CD4-positive, alpha-beta T cell (primary cell): ENCODE results near the gene LBH. TPM values are rescaled to one million over a fixed set of nuclear protein-coding genes. Genes with fewer than 3 reads are reported as not detected.

Source experiments
- ATAC-seq: fragments of 200-7000 bp; cut with Tn5 transposase; one replicate; pipeline ENCODE4 v1.10.0; 2022; ENCODE audit warnings: mild to moderate bottlenecking; ENCODE audit not compliant: poor library complexity
- CTCF ChIA-PET: fragments of 350-600 bp; sonication (Branson Sonifier 250); formaldehyde crosslinking; loops from one replicate; lab custom pipeline; 2021; ENCODE audit warnings: antibody characterized with exemption, inconsistent platforms; lab: Charles Lee
- POLR2A ChIA-PET: fragments of 350-600 bp; sonication (Branson Sonifier 250); formaldehyde crosslinking; loops from one replicate; lab custom pipeline; 2021; ENCODE audit warnings: antibody characterized with exemption, inconsistent platforms; lab: Charles Lee
- DNase-seq, 14 experiments: peaks; one replicate each; pipeline ENCODE4 v3.0.0-alpha.2; 2013 to 2020; ENCODE audit warnings: mixed read lengths in 2 of 14
- H3K27ac ChIP-seq, 2 donors: one replicate each; pipeline versions ENCODE4 v1.5.1 to v1.7.0; 2013; ENCODE audit warnings: low read length in 2 of 2, low read depth in 1 of 2, mild to moderate bottlenecking in 1 of 2
- H3K27me3 ChIP-seq, 2 experiments: 1 replicate in 1 of 2; 2 replicates in 1 of 2; pipeline versions ENCODE4 v1.6.1 to v1.7.0; 2013; ENCODE audit warnings: low read length in 2 of 2, control low read depth in 1 of 2, mild to moderate bottlenecking in 1 of 2, moderate library complexity in 1 of 2; ENCODE audit not compliant: insufficient read depth in 2 of 2, control insufficient read depth in 1 of 2
- H3K36me3 ChIP-seq: one replicate; pipeline ENCODE4 v1.6.1; 2013; ENCODE audit warnings: low read length, control low read depth; ENCODE audit not compliant: insufficient read depth
- H3K4me1 ChIP-seq: one replicate; pipeline ENCODE4 v1.6.1; 2013; ENCODE audit warnings: low read length, control low read depth; ENCODE audit not compliant: insufficient read depth
- H3K4me3 ChIP-seq: one replicate; pipeline ENCODE4 v1.5.1; 2013; ENCODE audit warnings: mild to moderate bottlenecking, low read length, moderate library complexity
- H3K9me3 ChIP-seq, 2 experiments: 1 replicate in 1 of 2; 2 replicates in 1 of 2; pipeline versions ENCODE4 v1.6.1 to v1.7.0; 2013; ENCODE audit warnings: low read length in 2 of 2, mild to moderate bottlenecking in 2 of 2, control low read depth in 1 of 2, moderate library complexity in 1 of 2; ENCODE audit not compliant: control insufficient read depth in 1 of 2, insufficient read depth in 1 of 2
- H3K27ac Mint-ChIP-seq: one replicate; pipeline ENCODE4 v1.8.0; 2020; ENCODE audit warnings: mixed read lengths
- H3K27me3 Mint-ChIP-seq: one replicate; pipeline ENCODE4 v1.8.0; 2021; ENCODE audit warnings: mixed read lengths
- H3K36me3 Mint-ChIP-seq: one replicate; pipeline ENCODE4 v1.8.0; 2021; ENCODE audit warnings: low read depth, mixed read lengths
- H3K4me1 Mint-ChIP-seq: one replicate; pipeline ENCODE4 v1.8.0; 2021; ENCODE audit warnings: low read depth, mixed read lengths
- H3K4me3 Mint-ChIP-seq: one replicate; pipeline ENCODE4 v1.8.0; 2020; ENCODE audit warnings: mild to moderate bottlenecking, mixed read lengths
- H3K9me3 Mint-ChIP-seq: one replicate; pipeline ENCODE4 v1.8.0; 2020; ENCODE audit warnings: mixed read lengths
- CTCF ChIP-seq: fragments of 200-600 bp; IDR thresholded peaks from one replicate; pipeline ENCODE4 v1.8.0; 2022; ENCODE audit warnings: antibody characterized with exemption, mild to moderate bottlenecking
- intact Hi-C, 2 experiments: fragments of 100-400 bp; cut with DNase I in 1 of 2; cut with micrococcal nuclease in 1 of 2; formaldehyde crosslinking; loops; one replicate each; pipeline versions ENCODE4 v1.15.1 to v1.9.0; 2023 to 2025; cut with DNase I, micrococcal nuclease
- total RNA-seq, 174 experiments: library from RNA in 2 of 174; stranded (reverse) in 2 of 174; gene quantifications; one replicate each; pipeline ENCODE4 v1.2.3 and lab custom pipeline; 2021 to 2026

LBH gene
- total RNA-seq, 2 experiments from 2014 or later, result 131 to 135 TPM

GRCh38 chr2:30216157-30216556 lies 15.2 kb upstream of the LBH start:
- DNase-seq, result no peak
- H3K27me3 Mint-ChIP-seq, result no peaks in the 10 kb centered on the region
- Histone ChIP-seq H3K27ac (no peak overlapping the region), H3K9me3 (no peaks in the 10 kb centered on the region), H3K36me3 (no peaks in the 10 kb centered on the region), H3K27me3 (no peaks in the 10 kb centered on the region), H3K4me3 (no peak overlapping the region), H3K4me1 (peaks cover 5% of the 10 kb centered on the region)
- peaks cover 12% of the 10 kb centered on the region for H3K4me1 Mint-ChIP-seq
- ChIA-PET CTCF (interaction anchor here (1.4 to 1.9 kb wide), 2 partner anchors 10 to 23 kb away, joined by 4 to 6 read pairs; no protein-coding TSS in a partner anchor), POLR2A (interaction anchor here (1.2 kb wide), 1 partner anchor 9 kb away, joined by 3 read pairs; no protein-coding TSS in a partner anchor)
- H3K36me3 Mint-ChIP-seq, result no peaks in the 10 kb centered on the region
- no peak overlapping the region for H3K27ac Mint-ChIP-seq
- intact Hi-C loops, result no loop called here
- H3K4me3 Mint-ChIP-seq, result no peak overlapping the region
- H3K9me3 Mint-ChIP-seq, result no peaks in the 10 kb centered on the region
- no peak for ATAC-seq
- TF ChIP-seq CTCF, result no peak

- Histone ChIP-seq H3K9me3 (no peaks in the 10 kb centered on the region), H3K27me3 (no peaks in the 10 kb centered on the region), H3K4me1 (peaks cover 17% of the 10 kb centered on the region), H3K27ac (no peak overlapping the region), H3K36me3 (no peaks in the 10 kb centered on the region), H3K4me3 (no peak overlapping the region)
- H3K4me1 Mint-ChIP-seq, result peaks cover 23% of the 10 kb centered on the region
- no peak overlapping the region for H3K4me3 Mint-ChIP-seq
- no peaks in the 10 kb centered on the region for H3K36me3 Mint-ChIP-seq
- H3K27me3 Mint-ChIP-seq, result no peaks in the 10 kb centered on the region
- ChIA-PET POLR2A (interaction anchor here (0.8 to 1.2 kb wide), 2 partner anchors 13 to 494 kb away, joined by 3 to 5 read pairs; partner anchors contain the start of gene LBH), CTCF (interaction anchor here (1.0 to 1.9 kb wide), 3 partner anchors 9 to 21 kb away, joined by 3 to 6 read pairs (median 4); no protein-coding TSS in a partner anchor)
- no peak for TF ChIP-seq CTCF
- no peak for ATAC-seq
- H3K27ac Mint-ChIP-seq, result no peak overlapping the region
- H3K9me3 Mint-ChIP-seq, result no peaks in the 10 kb centered on the region
- DNase-seq, result no peak
- intact Hi-C loops, result no loop called here
These were observed 13.5 kb upstream of the LBH start for GRCh38 chr2:30217644-30218337.

GRCh38 chr2:30218338-30218713 lies 13.0 kb upstream of the LBH start:
- Mint-ChIP-seq H3K4me3 (no peak overlapping the region), H3K9me3 (no peaks in the 10 kb centered on the region), H3K27ac (no peak overlapping the region), H3K4me1 (peaks cover 28% of the 10 kb centered on the region), H3K27me3 (no peaks in the 10 kb centered on the region), H3K36me3 (no peaks in the 10 kb centered on the region)
- Histone ChIP-seq H3K4me1 (peaks cover 22% of the 10 kb centered on the region), H3K27ac (no peak overlapping the region), H3K27me3 (no peaks in the 10 kb centered on the region), H3K4me3 (no peak overlapping the region), H3K9me3 (no peaks in the 10 kb centered on the region), H3K36me3 (no peaks in the 10 kb centered on the region)
- TF ChIP-seq CTCF, result no peak
- no peak for ATAC-seq
- CTCF ChIA-PET, result interaction anchor here (1.1 kb wide), 1 partner anchor 53 kb away, joined by 3 read pairs; no protein-coding TSS in a partner anchor
- intact Hi-C loops, result no loop called here
- DNase-seq, result no peak
- POLR2A ChIA-PET, result interaction anchor here (1.2 kb wide), 1 partner anchor 13 kb away, joined by 5 read pairs; the partner anchor contains the start of gene LBH
